K562 (cell line): ENCODE data around the gene DGCR8. TPM values are rescaled to one million over a fixed set of nuclear protein-coding genes. Genes with fewer than 3 reads are reported as not detected.

ENCODE experiments used
- ATF1 ChIP-seq, 2 experiments: fragments of 450-650 bp in 1 of 2; IDR thresholded peaks; 2 replicates each; pipeline ENCODE4 v1.6.1; 2016; ENCODE audit warnings: missing compliant biosample characterization in 1 of 2, missing genetic modification characterization in 1 of 2
- CCAR2 ChIP-seq: fragments of 200-400 bp; formaldehyde crosslinking; IDR thresholded peaks from 2 replicates; pipeline ENCODE4 v1.6.1; 2017; ENCODE audit warnings: mild to moderate bottlenecking, low read depth, low read length
- CGGBP1 ChIP-seq: fragments of 250-450 bp; sonication (Bioruptor Pico); IDR thresholded peaks from 2 replicates; pipeline ENCODE4 v1.9.0; 2021; ENCODE audit warnings: mild to moderate bottlenecking
- CHD2 ChIP-seq: IDR thresholded peaks from 2 replicates; pipeline ENCODE4 v1.6.1; 2011; ENCODE audit warnings: low read depth, low read length
- CXXC5 ChIP-seq: fragments of 250-450 bp; sonication (Bioruptor Pico); IDR thresholded peaks from 2 replicates; pipeline ENCODE4 v1.8.0; 2022; ENCODE audit warnings: inconsistent platforms, mild to moderate bottlenecking, moderate library complexity
- E2F1 ChIP-seq: sonication (generic); formaldehyde crosslinking; IDR thresholded peaks from 2 replicates; pipeline ENCODE4 v1.8.1; 2023; ENCODE audit warnings: mild to moderate bottlenecking, missing genetic modification reagents, moderate library complexity
- FOXO4 ChIP-seq: fragments of 450-650 bp; formaldehyde crosslinking; IDR thresholded peaks from 2 replicates; pipeline ENCODE4 v1.4.0; 2020; ENCODE audit warnings: mild to moderate bottlenecking, moderate library complexity
- L3MBTL2 ChIP-seq: fragments of 450-650 bp; IDR thresholded peaks from 2 replicates; pipeline ENCODE4 v1.6.1; 2016; ENCODE audit warnings: mild to moderate bottlenecking, moderate library complexity
- MEF2D ChIP-seq: conservative IDR thresholded peaks from 2 replicates; pipeline ENCODE4 v1.6.1; 2016; ENCODE audit warnings: low read depth, missing genetic modification characterization, missing compliant biosample characterization
- PTTG1 ChIP-seq: fragments of 450-650 bp; IDR thresholded peaks from 2 replicates; pipeline ENCODE4 v1.6.1; 2016; ENCODE audit warnings: low read depth, mild to moderate bottlenecking, missing genetic modification characterization, missing compliant biosample characterization
- RBM39 ChIP-seq: fragments of 200-400 bp; formaldehyde crosslinking; optimal IDR thresholded peaks from 2 replicates; pipeline ENCODE3; 2018; ENCODE audit warnings: low read depth, low read length
- RNF2 ChIP-seq: sonication (generic); IDR thresholded peaks from 2 replicates; pipeline ENCODE4 v1.6.1; 2016
- RNF219 ChIP-seq: fragments of 250-450 bp; sonication (Bioruptor Pico); IDR thresholded peaks from 2 replicates; pipeline ENCODE4 v1.5.0; 2022; ENCODE audit warnings: mild to moderate bottlenecking
- SIN3A ChIP-seq, 2 experiments: fragments of 150-350 bp in 1 of 2; IDR thresholded peaks; 2 replicates each; pipeline ENCODE4 v1.6.1; 2011 to 2016; ENCODE audit warnings: borderline replicate concordance in 2 of 2, low read depth in 2 of 2, low read length in 2 of 2, mild to moderate bottlenecking in 2 of 2, moderate library complexity in 2 of 2; ENCODE audit not compliant: control insufficient read depth in 1 of 2
- SMAD4 ChIP-seq: fragments of 250-450 bp; sonication (Bioruptor Pico); conservative IDR thresholded peaks from 2 replicates; pipeline ENCODE4 v1.8.0; 2021; ENCODE audit warnings: inconsistent platforms, mild to moderate bottlenecking, moderate library complexity
- SMARCB1 ChIP-seq: IDR thresholded peaks from 2 replicates; pipeline ENCODE4 v1.6.1; 2011; ENCODE audit warnings: improper control_type of control experiment, low read depth; ENCODE audit not compliant: insufficient read length
- TBL1XR1 ChIP-seq, 2 experiments: IDR thresholded peaks; 2 replicates each; pipeline ENCODE4 v1.6.1; 2012; ENCODE audit warnings: improper control_type of control experiment in 2 of 2, low read length in 2 of 2, mild to moderate bottlenecking in 1 of 2
- TSHZ1 ChIP-seq: fragments of 250-450 bp; sonication (Bioruptor Pico); IDR thresholded peaks from 2 replicates; pipeline ENCODE4 v1.4.0; 2020; ENCODE audit warnings: mild to moderate bottlenecking, moderate library complexity
- polyA plus RNA-seq, 8 experiments: library from polyadenylated mRNA; depleted of rRNA in 4 of 8; stranded (reverse) in 5 of 8; unstranded in 3 of 8; fragments of >200 nt; fragmentation: Nextera tagmentation in 2 of 8; fragmentation: Illumina TruSeq in 1 of 8; extraction: Ambion mirVana in 2 of 8; extraction: Trizol in 1 of 8; gene quantifications; 2 replicates each; pipeline versions ENCODE4 v1.2.1 to v1.2.3, GENCODE V29; 2011 to 2014; ENCODE audit warnings: inconsistent platforms in 1 of 8, missing spikeins in 1 of 8
- total RNA-seq, 7 experiments: library from RNA; depleted of rRNA in 6 of 7; stranded (reverse); fragments of >200 nt in 6 of 7; fragmentation: Illumina TruSeq in 2 of 7; extraction: Trizol in 2 of 7; gene quantifications; 2 replicates each; pipeline versions ENCODE4 v1.2.1 to v1.2.3, GENCODE V29; 2011 to 2021; ENCODE audit warnings: low replicate concordance in 1 of 7

DGCR8 gene
- total and polyA plus RNA-seq, 9 of the 15 experiments (the other 6 are each of a cell fraction or from before 2014, with no cell fraction given): 5.9 to 144 (median 80.1) TPM

- TF ChIP-seq MEF2D (tag): peak; percentile 48; the same call in 1 of the 2 replicates
- no peak for TF ChIP-seq RNF2
- no peak; the same call in 1 of the 2 replicates for TF ChIP-seq CGGBP1 (CRISPR knock-in tag)
- no peak for TF ChIP-seq RNF219 (CRISPR knock-in tag)
- no peak for TF ChIP-seq PTTG1 (tag)
- TF ChIP-seq RBM39: peak; percentile 78
- TF ChIP-seq TSHZ1 (CRISPR knock-in tag): no peak
- TF ChIP-seq TBL1XR1 (IDR thresholded peaks at IDR 0.05; ENCODE audit: low read length in 2 of 2): peak; percentile 53 to 71; a peak in 2 of 4 replicates
- TF ChIP-seq L3MBTL2: no peak
- TF ChIP-seq CCAR2: 0 out of 2 replicates have a peak, but pooled peaks have one; percentile 58
- TF ChIP-seq SIN3A (IDR thresholded peaks at IDR 0.05; ENCODE audit: borderline replicate concordance in 2 of 2, control insufficient read depth in 1 of 2, low read depth in 2 of 2, low read length in 2 of 2): peak in 1 of 2 experiments; percentile 71; a peak in 1 of 4 replicates
- peak; percentile 90; the same call in 1 of the 2 replicates for TF ChIP-seq FOXO4 (CRISPR knock-in tag)
- peak; percentile 63 for TF ChIP-seq CXXC5 (CRISPR knock-in tag)
- peak; percentile 40; the same call in 1 of the 2 replicates for TF ChIP-seq CHD2
- no peak for TF ChIP-seq SMARCB1
- TF ChIP-seq ATF1 (CRISPR knock-in tag; IDR thresholded peaks at IDR 0.05): no peak
- TF ChIP-seq ATF1 (tag; IDR thresholded peaks at IDR 0.05): peak; percentile 91
- peak; percentile 93 for TF ChIP-seq E2F1 (CRISPR knock-in tag)
- peak; percentile 74 for TF ChIP-seq SMAD4 (CRISPR knock-in tag)
These were observed 4.7 kb downstream of the DGCR8 start (continued) for GRCh38 chr22:20084547-20085413.
